T-helper 2 cell (primary cell): ENCODE measurements around the gene NEDD4L.
"Not testable (repeated sequence)": the region's sequence is repeated elsewhere in the genome, so short reads cannot be mapped to it uniquely, and the experiment has no call there.

Experiments
- DNase-seq, 5 experiments: peaks; one replicate each; pipeline versions ENCODE4 v3.0.0 to v3.0.0-alpha.2; 2012 to 2022

Gene NEDD4L

GRCh38 chr18:58027341-58027740 is 16.7 kb upstream of the NEDD4L start:
- no peak for DNase-seq

- no peak for DNase-seq
These were observed 15.8 kb upstream of the NEDD4L start for GRCh38 chr18:58028109-58028784.

- DNase-seq, result no peak
These were observed 11.8 kb upstream of the NEDD4L start for GRCh38 chr18:58032233-58032632.

- DNase-seq, result no peak
These were observed 10.8 kb upstream of the NEDD4L start for GRCh38 chr18:58033216-58033615.

- no peak for DNase-seq
These were observed 9.7 kb upstream of the NEDD4L start for GRCh38 chr18:58034370-58034769.

GRCh38 chr18:58037163-58037562 is 6.9 kb upstream of the NEDD4L start:
- no peak for DNase-seq

GRCh38 chr18:58038063-58038462 is 6.0 kb upstream of the NEDD4L start:
- no peak for DNase-seq

GRCh38 chr18:58041633-58042032 is 2.4 kb upstream of the NEDD4L start:
- no peak for DNase-seq

GRCh38 chr18:58042826-58043490 is 1.1 kb upstream of the NEDD4L start:
- DNase-seq, result no peak

- DNase-seq, result peak; percentile 12 to 39 (median 26)
These were observed 580 bp downstream of the NEDD4L start for GRCh38 chr18:58044370-58045241.

GRCh38 chr18:58045242-58046092 is 1.4 kb downstream of the NEDD4L start:
- peak in 4 of 5 experiments; percentile 5 to 41 (median 14) for DNase-seq

- no peak for DNase-seq
These were observed 2.2 kb downstream of the NEDD4L start for GRCh38 chr18:58046093-58046793.

GRCh38 chr18:58046794-58047555 is 2.9 kb downstream of the NEDD4L start:
- DNase-seq, result no peak

GRCh38 chr18:58047556-58047882 is 3.5 kb downstream of the NEDD4L start:
- no peak for DNase-seq

GRCh38 chr18:58048081-58048642 is 4.1 kb downstream of the NEDD4L start:
- DNase-seq, result no peak

- DNase-seq, result no peak
These were observed 5.1 kb downstream of the NEDD4L start for GRCh38 chr18:58049000-58049688.

- DNase-seq, result not testable (repeated sequence)
These were observed 6.9 kb downstream of the NEDD4L start for GRCh38 chr18:58050963-58051362.

- DNase-seq, result peak in 1 of 5 experiments; percentile 36
These were observed 7.9 kb downstream of the NEDD4L start for GRCh38 chr18:58051765-58052460.

- no peak for DNase-seq
These were observed 8.9 kb downstream of the NEDD4L start for GRCh38 chr18:58052960-58053359.
